GM18519 (cell line): ENCODE measurements around the gene ATP6V0D1.
"Not testable (repeated sequence)": the region's sequence is repeated elsewhere in the genome, so short reads cannot be mapped to it uniquely, and the experiment has no call there.

Experiments used
- ATAC-seq: cut with Tn5 transposase; IDR thresholded peaks from one replicate; pipeline ENCODE4 v1.9.1; 2021; ENCODE audit warnings: mild to moderate bottlenecking, moderate library complexity; ENCODE audit not compliant: unreplicated experiment, low FRiP score

ATP6V0D1 gene

DNA sequence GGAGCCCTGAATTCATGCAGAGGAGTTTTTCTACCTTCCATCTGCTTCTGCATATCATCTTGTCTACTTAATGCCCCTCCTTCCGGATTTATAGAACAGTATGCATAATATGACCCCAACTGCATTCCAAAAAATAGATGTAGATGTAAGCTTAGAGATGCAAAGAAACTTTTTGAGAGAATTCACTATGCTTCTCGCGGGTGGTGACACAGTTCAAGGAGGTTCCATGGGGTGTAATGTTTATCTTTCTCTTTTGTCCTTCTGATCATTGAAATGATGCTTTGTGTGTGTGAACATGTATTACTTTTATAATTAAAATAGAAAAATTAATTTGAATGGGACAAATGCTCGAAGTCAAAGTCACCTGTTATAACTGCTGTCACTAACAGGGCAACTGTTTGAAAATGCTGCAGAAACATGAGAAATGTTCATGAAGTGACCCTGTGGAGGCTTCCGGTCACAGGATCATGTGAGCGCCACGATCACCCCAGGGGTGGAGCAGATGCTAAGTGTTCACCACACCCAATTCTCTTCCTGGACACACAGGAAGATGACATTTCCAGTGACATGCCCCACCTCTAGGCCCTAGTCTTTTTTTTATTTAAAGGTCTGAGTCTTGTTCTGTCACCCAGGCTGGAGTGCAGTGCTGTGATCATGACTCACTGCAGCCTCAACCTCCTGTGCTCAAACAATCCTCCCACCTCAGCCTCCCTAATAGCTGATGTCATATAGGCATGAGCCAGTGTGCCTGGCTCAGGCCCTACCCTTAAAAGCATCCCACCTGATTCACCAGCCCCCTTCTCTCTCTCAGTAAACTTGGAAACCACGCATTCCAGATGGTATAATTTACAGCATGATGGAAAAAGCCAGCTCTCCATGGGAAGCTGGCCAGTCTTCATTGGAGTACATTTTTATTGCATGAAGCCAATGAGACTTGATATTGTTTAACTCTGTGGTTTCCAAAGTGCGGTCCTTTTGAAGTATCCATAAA is 23.4 kb upstream of the ATP6V0D1 start:
- ATAC-seq: no peak

DNA sequence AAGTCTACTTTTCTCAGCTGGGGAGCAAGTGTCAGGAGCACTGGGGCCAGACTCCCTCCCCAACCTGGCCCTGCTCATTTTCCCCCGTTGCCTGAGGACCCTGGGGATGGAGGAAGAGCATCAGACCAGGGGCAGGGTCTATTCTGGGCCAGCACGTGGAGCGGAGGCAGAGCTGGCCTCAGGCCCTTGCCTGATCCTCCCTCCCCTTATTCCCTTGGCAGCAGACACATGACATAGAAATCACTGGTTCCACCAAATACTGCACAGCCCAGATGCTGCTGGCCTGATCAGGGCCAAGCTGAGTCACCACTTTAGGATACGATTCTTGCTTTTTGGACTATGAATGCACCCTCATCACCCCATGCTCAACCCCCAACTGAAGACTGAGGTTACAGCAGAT is 18.1 kb upstream of the ATP6V0D1 start:
- ATAC-seq: no peak

DNA sequence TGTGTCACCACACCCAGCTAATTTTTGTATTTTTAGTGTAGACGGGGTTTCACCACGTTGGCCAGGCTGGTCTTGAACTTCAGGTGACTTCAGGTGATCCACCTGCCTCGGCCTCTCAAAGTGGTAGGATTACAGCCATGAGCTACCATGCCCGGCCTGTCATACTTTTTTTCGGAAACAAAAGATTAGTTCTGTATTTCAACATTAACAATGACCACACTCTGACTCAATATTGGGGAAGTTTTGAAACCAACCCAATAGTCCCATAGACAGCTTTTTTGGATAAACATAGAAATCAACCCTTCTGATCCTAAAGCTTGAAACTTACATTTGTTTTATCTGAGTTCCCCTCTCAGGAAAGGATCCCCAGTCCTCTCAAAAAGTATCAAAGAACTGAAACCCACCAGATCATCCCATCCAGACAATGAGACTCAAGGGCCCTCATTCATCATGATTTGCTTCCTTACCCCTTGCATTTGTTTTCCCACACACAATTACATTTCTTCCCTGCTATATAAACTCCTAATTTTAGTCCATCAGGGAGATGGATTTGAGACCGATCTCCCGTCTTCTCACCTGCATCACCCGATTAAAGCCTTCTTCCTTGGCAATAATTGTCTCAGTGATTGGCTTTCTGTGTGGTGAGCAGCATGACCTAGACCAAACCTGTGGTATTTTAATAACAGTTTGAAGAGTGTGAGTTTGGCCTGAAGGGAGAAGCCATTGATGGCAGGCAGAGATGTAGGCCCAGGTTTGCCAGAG is 9.6 kb upstream of the ATP6V0D1 start:
- ATAC-seq: no peak

DNA sequence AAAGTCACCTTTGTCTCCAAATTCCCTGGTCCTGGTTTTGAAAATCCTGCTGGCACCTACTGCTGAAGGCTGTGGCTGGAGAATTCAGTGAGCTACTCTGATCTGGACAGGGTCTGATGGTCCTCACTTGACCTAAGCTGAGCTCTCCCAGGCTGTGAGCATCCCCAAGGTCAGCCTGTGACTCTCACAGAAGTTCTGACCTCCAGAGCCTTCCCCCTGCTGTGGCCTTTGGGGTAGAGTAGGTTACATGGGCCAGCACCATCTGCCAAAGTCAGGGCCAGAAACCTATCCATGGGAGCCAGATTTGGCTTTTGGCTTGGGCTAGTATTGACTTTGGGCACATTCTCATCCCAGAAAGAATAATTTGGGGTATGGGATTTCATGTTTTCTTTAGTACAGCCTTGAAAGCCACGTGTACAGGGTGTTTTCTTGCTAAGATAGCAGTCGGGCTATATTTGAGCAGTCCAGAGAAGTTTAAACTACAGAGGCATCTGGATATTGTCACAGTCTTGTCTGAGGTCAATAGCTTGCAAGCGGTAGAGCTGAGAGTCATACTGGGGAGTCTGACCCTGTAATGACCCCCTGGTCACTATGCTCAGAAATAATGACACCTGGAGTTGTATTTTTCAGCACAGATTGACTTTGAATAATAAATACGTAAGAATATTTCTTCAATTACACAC is 8.6 kb upstream of the ATP6V0D1 start:
- ATAC-seq: no peak

DNA sequence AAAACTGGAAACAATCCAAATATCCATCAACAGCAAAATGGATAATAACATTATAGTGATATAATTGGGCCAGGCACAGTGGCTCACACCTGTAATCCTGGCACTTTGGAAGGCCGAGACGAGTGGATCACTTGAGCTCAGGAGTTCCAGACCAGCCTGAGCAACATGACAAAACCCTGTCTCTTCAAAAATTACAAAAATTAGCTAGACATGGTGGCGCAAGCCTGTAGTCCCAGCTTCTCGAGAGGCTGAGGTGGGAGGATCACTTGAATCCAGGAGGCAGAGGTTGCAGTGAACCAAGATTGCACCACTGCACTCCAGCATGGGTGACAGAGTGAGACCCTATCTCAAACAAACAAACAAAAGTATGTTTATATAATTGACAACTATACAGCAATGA is 6.6 kb upstream of the ATP6V0D1 start:
- ATAC-seq: not testable (repeated sequence)

DNA sequence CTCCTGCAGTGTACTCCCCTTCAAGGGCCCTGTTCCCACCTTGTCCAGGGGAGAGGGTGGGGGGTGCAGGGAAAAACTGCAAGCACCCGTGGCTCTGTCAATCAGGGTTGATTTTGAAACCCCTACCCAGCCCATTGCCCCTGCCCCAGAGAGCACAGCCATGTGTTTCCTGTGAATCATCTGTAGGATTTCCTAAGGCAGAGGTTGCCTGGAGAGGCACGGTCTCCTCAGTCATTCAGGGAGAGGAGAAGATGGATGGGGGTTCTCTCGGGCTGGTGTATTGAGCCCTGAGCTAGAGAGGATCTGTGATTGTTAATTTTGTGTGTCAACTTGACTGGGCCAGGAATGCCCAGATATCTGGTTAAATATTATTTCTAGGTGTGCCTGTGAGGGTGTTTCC is 5.8 kb upstream of the ATP6V0D1 start:
- no peak for ATAC-seq

DNA sequence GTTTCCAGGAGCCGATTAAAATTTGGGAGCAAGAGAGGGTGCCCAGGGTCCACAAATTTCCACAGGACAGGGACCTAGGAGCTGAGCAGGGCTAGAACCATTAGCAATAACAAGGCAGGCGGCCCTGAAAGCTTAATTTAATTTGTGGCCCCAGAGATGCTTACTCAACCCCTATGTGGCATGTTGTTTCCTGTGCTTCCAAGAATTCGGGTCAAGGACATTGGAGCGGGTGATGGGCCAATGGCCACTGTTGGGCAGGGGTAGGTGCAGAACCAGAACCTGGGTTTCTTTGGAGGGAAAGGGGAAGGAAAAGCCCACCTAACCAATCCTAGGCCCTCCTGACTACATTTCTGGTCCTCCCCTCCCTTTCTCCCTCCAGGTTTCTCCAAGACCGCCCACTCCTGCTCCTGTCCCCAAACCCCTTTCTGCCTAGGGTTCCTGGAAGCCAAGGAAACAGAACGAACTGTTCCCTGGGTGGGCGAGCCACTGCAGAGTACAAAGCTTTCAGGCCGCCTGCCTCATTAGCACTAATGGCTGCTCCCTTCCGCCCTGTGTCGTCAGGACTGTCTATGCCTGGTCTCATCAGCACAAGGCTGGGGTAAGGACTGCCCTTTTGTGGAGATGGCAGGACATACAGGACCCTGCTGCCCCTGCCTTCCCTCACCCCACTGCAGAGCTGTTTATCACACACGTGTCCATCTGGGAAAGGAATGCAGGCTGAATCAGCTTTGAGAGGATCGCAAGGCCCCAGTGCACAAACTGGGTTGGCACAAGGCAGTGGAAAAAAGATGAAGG is 3.0 kb upstream of the ATP6V0D1 start:
- ATAC-seq: no peak

DNA sequence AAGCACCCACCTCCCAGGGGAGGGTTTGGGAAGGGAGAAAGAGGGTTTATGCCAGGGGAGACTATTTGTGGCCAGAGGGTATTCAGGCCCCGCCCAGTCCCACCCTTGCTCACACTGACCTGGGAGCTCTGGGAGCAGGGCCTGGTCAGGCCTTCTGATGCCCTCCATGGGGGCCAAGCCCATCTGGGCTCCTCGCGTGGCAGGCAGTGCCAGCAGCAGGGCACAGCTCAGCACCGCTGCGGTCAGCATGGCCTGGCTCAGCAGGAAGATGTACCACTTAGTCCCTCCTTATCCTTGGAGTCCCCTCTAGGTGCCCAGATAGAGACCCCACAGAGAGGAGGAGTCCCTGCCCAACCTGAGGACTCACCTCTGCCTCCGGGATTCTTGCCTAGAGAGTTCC is 2.2 kb upstream of the ATP6V0D1 start, which contains the start of gene AGRP:
Gene AGRP (minus strand): TSS at position 398 of the 400 bp plus-strand sequence. CDS start 149 bp downstream, at position 249.
- no peak for ATAC-seq

DNA sequence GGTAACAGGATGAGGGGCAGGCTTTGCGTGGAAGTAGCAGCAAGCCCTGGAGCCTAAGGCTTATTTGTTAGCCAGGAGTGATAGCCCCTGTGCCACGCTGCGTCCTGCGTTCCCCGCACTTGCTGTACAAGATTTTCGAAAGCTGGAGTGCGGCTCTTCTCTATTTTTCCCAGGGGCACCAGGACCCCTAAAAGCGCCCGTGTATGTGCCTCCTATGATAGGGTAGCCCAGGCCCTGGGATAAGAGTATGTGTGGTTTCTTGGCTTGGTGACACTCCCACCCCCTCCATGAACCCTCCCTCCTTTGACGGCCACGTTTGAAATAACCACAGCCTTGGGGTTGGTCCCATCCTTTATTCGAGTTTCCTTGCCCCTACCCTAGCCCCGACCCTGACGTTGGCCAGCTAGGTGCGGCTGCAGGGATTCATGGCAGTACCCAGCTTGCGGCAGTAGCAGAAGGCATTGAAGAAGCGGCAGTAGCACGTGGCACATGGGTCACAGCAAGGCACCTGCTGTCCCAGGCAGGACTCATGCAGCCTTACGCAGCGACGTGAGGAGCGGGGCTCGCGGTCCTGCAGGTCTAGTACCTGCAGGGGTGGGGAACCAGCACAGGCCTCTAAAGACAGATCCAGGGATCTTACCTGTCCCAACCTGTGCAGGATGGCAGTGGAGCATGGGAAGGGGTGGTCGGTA is 1.4 kb upstream of the ATP6V0D1 start:
- ATAC-seq: no peak

DNA sequence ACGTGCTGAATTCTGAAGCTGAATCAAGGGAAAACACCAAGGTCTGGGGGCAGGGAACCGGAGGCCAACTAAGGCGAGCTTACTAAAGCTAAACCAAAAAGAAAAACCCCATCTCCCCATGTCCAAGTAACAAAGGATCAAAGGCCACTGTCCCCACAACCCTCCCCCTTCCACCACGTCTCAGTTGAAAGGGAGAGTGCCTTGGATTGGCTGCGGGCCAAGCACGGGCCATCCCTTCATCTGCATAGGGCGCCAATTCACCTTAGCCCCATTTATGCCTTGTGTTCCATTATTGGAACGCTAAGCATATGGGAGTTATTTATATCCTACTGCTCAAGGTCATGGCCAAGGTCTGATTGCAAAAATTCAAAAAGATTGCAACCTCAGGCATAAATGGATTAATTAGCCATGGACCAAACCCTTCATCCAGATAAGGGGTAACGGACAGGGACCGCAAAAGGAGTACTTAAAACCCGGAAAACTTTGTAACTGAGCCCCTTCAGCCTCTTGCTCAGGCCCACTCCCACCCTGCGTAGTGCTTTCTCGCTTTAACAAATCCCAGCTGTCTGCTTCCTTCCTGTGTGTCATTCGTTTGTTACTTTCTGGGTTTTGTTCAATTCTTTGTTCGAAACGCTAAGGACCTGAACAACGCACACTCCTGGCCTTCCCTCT is 740 bp upstream of the ATP6V0D1 start:
- ATAC-seq: no peak

DNA sequence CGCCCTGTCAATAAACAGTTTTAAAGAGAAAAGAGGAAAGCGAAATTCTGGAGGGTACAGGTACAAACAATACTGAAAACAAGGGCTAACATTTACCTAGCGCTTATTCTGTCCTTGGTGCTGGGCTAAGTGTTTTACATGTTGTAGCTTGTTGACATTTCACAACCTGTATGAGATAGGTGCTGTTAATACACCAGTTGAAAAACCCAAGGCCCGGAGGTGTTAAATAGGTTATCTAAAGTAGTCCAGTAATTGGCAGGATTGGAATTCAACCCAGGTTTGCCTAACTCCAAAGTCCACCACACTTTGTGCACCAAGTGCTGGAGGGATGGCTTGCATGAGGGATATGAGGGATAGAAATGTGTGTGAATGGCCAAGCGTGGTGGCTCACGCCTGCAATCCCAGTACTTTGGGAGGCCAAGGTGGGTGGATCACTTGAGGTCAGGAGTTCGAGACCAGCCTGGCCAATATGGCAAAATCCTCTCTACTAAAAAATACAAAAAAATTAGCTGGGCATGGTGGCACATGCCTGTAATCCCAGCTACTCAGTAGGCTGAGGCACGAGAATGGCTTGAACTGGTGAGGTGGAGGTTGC is 2.9 kb downstream of the ATP6V0D1 start:
- ATAC-seq: no peak

DNA sequence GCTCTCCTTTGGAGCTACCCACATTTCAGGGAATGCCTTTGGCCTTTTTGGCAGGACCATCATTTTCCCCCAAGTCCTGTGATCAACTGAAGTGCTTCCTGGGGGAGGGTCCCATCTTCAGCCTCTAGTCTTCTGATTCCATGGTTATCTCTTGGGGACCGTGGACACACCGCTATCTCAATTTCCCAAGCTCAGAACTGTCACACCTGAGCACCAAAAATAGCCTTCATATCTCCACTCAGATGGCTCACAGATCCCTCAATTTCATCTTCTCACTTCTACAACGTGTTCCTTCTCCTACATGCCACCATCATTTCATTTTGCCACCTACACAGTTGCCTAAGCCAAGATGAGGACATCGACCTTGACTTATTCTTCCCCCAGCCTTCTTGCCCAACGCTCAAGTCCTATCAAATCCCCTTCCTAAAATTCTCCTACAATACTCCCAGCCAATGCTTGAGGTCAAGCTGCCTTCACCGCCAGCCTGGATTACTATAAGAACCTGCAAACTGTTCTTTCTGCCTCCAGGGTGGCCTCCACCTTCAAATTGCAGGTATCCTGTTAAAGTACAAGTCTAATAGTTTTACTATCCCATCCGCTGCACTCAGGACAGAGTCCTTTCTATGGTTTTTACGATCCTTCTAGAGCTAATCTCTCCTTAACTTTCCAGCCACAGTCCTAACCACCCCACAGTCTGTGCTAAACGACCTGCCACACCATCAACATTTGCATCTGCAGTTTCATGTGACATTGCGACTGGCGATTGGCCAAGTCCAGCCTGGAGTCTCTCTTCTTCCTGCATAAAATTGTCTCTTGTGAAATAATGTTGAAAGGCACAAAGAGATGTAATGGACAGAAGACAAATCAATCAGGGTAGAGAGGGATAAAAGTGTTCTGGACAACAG is 6.2 kb downstream of the ATP6V0D1 start:
- no peak for ATAC-seq

DNA sequence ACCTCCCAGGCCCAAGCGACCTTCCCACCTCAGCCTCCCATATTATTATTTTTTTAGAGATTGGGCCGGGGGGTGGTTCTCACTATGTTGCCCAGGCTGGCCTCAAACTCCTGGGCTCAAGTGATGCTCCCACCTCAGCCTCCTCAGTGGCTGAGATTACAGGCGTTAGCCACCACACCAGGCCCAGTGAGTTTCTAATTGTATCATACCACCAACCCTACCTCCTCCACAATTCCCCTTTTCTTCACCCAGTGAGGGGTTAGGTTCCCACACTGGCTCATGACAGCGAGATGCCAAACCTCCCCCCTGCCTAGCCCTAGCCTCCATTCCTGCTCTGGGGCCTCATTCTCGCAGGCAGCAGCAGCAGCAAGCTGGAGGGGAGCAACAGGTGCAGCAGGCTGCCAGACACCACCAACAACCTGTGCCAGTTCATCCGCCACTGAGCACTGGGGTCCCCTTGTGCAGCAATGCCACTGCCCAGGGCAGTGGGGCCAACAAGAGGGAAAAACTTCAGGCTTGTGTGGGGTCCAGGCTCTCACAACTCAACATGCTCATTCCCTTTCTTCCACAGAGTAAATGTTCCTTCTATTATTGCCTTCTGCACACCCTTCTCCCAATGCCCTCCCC is 9.1 kb downstream of the ATP6V0D1 start:
- ATAC-seq: no peak

DNA sequence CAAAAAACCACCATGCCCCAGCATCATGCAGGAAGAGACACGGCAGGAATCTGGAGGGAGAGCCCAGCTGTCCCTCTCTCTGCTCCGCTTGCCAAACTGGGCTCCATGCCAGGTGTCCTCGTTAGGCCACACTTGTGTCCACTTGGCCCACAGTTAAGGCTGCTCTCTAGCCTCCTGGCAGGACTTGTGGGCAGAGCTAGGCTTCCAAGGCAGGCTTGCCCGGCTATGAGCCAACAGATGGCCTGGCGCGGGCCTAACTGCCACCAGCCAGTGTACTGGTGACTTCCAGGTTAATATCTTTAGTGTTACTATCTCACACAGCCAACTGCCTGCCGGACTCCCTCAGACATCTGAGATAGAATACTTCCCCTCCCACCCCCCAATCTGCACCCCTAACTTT is 10.6 kb downstream of the ATP6V0D1 start:
- no peak for ATAC-seq

DNA sequence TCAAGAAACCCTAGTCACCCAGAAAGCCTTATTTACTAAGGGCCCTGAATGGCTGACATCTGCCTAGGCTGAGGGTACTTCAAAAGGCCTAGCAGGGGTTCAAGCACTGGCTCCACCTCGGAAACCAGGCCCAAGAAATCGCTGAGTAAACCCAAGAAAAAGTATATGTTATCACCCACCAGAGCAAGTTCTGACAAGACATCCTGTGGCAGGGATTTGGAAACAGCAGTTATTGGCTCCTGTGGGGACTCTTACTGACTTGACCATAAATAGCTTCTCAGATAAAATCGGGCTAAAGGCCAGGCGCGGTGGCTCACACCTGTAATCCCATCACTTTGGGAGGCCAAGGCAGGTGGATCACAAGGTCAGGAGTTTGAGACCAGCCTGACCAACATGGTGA is 12.2 kb downstream of the ATP6V0D1 start:
- ATAC-seq: no peak

DNA sequence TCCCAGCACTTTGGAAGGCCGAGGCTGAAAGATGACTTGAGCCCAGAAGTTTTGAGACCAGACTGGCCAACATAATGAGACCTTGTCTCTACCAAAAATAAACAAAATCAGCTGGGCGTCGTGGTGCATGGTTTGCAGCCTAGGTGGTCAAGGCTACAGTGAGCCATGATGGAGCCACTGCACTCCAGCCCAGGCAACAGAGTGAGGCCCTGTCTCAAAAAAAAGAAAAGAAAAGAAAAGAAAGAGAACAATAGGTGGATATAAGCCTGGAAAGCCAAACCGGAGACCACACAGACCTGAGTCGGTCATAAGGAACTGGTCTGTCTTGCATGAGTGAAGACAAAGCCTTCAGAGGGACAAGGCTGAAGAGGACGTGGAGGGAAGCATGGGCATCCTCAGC is 14.4 kb downstream of the ATP6V0D1 start:
- no peak for ATAC-seq

DNA sequence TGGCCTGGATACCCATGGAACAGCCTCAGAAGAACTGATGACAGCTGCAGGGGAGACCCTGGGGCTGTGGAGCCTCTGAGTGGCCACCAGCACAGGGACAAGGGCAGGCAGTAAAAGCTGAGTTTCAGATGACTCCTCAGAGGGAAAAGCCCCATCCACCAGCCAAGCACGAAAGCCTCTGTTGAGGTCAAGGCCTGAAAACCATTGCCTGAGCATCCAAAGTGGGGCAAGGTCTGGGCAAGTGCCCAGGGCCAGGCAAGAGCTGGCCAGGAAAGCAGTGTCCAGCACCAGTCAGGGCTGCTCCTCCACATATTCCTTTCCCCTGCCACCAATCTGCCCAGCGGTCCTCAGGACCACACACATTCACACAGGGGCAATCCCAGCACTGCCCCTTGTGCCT is 16.4 kb downstream of the ATP6V0D1 start:
- ATAC-seq: no peak
